Inferior parietal cortex (tissue), 1 donor: ENCODE measurements around the gene ZNRF1.
"Not testable (repeated sequence)": the region's sequence is repeated elsewhere in the genome, so short reads cannot be mapped to it uniquely, and the experiment has no call there.

Experiments
- DNase-seq: peaks from one replicate; pipeline ENCODE4 v3.0.0-alpha.2; 2016; ENCODE audit errors: extremely low spot score

Gene ZNRF1

DNA sequence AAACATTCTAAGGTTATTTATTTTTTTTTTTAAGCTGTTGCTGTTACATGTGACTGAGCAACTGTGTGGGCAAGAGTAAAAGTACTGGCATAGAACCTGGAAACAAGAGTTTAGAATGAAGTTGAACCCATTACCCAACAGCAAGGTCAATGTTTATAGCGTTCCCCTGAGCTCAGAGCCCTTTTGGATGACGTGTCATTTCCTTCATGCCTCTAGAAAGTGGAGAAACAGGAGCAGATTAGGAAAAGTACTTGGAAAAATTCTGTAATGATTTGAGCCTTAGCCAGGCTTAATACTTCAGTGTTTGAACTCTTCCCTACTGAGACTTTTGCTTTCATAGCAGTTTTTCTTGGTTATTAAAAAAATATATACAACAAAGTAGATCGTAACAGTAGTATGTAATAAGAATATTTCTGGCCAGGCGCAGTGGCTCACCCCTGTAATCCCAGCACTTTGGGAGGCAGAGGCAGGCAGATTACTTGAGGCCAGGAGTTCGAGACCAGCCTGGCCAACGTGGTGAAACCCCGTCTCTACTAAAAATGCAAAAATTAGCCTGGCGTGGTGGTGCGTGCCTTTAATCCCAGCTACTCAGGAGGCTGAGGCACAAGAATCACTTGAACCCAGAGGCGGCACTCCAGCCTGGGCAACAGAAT, 27.5 kb downstream of the ZNRF1 start:
- not testable (repeated sequence) for DNase-seq

DNA sequence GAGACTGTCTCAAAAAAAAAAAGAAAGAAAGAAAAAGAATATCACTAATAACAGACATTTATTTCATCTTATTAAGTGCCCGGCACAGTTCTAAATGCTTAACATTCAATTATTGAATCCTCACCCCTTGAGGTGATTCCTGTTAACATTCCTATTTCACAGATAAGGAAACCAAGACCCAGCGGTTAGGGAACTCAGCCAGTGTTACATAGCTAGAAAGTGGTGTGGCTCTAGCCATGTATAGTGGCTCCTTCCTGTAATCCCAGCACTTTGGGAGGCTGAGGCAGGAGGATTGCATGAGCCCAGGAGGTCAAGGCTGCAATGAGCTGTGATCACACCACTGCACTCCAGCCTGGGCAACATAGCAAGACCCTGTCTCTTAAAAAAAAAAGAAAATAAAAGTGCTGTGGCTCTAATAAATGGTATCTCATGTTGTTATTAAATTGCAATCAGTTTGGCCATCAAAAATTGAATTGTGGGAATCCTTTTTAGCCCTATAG, 28.1 kb downstream of the ZNRF1 start:
- no peak for DNase-seq

DNA sequence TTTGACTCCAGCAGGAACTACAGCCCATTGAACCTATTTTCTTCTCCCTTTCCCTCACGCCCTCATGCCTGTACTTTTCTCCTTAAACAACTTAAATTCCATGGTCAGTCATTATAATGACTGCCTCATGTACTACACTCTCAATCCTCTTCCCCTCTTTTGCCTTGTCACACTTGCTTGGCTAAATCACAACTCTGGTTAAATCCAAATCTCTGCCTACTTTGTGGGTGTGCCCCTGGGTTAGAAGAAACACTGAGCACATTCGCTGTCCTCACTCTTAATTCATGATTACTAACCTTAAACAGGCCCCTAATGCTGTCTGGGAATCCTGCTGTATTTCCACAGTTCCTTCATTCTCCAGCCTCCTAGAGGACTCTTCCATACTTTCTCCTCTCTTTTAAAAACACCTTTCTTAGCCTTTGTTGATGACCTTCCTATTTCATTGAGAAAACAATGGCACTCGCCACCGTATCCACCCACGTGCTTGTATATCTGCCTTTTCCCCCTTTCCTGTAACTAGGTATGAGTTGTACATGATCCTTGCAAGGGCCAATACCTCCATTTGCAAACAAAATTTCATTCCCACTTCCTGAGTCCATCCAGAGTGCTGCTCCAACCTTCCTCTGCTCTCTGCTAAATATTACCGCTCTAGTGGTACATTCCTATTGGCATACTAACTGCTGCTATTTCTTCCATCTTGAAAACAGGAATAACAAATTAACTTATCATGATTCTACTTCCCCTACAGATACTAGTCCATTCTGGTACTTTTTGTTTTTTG, 28.9 kb downstream of the ZNRF1 start:
- DNase-seq, result no peak

DNA sequence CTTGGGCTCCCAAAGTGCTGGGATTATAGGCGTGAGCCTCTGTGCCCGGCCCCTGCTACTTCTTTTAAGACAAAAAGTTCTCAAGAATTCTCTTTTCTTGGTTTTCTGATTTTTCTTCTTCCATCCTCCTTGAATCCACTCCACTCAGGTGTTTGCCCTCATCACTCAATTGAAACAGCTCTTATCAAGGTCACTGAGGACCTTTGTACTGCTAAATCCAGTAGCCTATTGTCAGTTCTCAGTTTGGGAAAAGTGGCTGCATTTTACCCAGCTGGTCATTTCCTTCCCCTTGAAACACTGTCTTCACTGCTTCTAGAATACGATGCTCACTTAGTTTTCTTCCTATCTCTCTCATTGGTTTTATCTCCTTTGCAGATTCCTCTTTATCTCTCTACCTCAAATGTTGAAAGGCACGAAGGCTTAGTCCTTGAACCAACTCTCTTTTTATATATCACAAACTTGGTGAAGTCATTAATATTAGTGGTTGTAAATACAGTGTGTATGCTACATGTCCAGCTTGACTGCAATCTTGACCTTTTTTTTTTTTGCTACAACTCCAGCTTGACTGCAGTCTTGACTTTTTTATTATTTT, 29.8 kb downstream of the ZNRF1 start:
- no peak for DNase-seq

DNA sequence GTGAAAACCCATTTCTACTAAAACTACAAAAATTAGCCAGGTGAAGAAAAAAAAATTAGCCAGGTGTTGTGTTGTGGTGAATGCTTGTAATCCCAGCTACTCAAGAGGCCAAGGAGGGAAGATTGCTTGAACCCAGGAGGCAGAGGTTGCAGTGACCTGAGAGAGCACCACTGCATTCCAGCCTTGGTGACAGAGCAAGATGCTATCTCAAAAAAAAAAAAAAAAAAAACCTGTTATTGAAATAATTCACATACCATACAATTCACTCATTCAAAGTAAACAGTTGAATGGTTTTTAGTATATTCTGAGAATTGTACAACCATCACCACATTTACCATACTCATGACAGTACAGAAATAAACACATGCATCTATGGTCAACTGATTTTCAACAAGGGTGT, 31.0 kb downstream of the ZNRF1 start:
- DNase-seq, result no peak

DNA sequence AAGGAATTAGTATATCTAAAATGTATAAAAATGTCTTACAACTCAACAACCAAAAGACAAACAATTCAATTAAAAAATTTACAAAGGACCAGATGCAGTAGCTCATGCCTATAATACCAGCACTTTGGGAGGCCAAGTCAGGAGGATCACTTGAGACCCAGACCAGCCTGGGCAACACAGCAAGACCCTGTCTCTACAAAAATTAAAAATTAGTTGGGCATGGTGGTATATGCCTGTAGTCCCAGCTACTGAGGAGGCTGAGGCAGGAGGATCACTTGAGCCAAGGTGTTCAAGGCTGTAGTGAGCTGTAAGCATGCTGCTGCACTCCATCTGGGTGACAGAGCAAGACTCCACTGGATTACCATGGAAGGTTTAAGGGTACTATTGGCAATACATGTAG, 33.8 kb downstream of the ZNRF1 start:
- no peak for DNase-seq

DNA sequence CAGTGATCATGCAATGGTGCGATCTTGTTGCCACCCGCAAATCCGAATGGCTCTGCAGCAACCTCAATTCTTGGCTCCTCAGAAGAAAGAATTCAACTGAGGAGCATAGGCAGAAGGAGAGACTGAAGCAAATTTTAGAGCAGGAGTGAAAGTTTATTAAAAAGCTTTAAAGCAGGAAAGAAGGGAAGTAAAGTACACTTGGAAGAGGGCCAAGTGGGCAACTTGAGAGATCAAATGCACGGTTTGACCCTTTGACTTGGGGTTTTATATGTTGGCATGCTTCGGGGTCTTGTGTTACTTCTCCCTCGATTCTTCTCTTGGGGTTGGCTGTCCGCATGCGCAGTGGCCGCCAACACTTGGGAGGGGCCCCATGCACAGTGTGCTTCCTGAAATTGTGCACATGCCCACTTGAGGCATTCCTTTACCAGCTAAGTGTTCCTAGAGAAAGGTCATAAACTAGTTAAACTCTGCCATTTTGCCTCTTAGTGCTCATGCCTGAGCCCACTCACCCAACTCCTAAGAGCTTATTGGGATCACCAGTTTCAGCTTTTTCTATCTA, 36.7 kb downstream of the ZNRF1 start:
- no peak for DNase-seq

DNA sequence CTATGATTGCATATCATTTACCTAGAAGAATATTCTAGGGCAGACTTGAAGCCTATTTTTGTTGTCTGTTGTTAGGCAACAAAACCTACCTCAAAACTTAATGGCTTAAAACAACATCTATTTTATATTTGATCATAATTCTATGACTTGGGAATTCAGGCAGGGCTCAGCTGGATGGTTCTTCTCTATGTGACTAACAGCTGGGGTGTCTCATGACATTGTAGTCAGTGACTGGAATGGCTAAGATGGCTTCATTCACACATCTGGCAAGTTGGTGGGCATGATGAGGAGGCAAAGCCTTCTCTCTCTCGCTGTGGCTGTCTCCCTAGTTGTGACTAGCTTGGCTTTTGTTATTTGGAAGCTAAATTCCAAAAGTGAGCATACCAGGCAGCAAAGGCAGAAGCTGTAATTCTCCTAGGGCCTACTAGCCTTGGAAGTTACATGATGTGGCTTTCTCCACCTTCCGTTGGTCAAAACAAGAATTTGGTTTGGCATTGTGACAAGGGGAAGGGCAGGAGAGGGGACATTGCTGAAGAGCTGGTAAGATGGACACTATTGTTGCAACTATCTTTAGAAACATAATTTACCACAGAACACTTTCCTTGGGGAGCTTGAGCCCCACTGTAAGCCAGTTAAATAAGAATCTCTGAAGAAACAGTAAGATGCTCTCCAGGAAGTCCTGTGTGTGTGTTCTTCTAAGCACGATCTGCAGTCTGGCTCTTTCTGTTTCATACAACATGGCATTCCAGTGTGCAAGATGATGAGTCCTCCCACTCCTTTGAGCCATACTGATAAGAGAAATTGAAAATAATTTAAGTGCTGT, 39.4 kb downstream of the ZNRF1 start:
- DNase-seq, result no peak

DNA sequence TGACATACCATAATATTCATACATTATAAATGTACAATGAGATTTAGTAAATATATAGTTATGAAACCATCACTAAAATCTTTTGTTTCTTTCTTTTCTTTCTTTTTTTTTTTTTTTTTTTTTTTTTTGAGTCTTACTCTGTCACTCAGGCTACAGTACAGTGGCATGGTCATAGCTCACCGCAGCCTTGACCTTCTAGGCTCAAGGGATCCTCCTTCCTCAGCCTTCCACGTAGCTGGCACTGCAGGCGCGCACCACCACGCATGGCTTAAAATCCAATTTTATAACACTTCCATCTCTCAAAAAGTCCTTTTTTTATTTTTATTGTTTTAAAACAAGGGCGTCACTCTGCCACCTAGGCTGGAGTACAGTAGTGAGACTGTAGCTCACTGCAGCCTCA, 41.1 kb downstream of the ZNRF1 start:
- no peak for DNase-seq

DNA sequence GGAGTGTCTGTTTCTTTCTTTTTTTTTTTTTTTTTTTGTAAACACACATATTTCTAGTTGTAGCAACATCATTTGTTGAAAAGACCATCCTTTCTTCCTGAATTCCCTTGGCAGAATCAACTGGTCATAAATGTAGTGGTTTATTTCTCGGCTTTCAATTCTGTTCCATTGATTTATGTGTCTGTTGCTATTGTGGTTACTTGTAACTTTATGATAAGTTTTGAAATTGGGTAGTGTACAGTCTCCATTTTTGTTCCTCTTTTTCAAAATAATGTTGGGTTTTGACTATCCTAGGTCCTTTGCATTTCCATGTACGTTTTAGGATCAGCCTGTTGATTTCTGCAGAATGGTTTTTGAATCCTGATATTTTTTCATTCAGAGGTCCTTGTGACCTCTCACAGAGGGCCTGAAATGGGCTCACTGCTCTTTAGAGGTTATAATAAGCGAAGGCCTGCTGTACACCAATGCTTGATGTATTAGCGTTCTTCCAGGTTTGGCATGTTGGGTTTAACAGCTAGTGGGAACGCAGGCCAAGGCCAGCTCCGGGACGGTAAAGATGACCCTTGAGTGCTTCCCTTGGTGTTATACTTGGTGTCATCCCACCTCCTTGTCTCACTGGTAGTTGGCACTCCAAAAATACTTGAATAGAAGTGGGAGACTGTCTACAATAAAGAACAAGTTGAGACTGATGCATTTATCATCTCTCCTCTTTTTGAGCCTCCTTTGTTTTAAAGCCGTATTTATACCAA, 43.8 kb downstream of the ZNRF1 start:
- DNase-seq, result no peak

DNA sequence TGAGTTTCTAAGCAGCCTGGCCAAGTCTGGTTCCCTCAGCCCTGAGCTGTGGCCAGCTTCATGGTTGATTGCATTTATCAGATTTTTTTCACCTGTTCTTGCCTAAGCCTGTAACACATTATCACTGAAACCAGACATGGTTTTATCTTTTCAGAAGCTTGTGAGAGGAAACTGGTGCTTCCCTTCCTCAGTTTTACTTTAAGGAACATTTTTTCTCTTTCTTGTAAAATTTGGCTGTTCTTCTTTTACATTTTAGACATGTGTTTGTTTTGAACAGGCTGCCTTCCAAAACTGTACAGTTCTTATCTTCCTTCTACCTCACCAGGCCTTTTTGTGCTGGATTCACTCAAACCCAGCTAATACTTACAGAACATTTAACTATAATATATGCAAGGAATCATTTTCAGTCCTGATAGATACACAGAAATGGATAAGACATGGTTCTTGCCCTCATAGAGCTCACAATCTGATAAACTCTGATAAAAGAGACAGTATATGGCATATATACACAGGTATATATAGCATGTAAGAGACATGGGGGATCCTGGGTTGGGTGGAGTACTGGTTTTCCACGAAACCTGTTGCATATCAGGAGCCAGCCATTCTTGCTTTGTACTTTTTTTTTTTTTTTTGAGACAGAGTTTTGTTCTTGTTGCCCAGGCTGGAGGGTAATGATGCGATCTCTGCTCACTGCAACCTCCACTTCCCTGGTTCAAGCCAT, 44.5 kb downstream of the ZNRF1 start:
- DNase-seq, result peak; percentile 49

DNA sequence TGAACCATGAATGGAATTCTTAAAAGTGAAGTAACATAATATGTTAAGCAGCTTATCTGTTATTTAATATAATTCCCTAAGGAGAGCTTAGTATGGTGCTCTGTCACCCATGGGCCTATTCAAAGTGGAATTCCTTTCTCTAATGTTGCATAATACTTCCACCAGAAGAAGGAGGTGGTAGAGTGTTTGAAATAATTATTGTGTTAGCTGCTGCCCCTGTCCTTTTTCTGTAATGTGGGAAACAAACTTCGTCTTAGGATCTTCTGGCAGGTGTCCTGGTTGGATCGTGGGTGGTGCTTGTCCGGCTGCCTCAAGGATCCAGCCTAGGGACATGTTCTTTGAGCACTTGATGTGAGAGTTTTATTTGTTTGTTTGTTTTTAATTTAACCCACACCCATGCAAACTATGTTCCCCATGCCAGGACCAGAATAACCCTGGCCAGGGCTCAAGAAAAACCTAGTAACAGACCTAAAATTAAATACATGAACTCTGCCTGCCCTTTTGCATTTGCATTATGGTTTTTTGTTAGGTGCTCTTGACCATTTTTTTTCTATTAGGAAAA, 46.1 kb downstream of the ZNRF1 start:
- no peak for DNase-seq

DNA sequence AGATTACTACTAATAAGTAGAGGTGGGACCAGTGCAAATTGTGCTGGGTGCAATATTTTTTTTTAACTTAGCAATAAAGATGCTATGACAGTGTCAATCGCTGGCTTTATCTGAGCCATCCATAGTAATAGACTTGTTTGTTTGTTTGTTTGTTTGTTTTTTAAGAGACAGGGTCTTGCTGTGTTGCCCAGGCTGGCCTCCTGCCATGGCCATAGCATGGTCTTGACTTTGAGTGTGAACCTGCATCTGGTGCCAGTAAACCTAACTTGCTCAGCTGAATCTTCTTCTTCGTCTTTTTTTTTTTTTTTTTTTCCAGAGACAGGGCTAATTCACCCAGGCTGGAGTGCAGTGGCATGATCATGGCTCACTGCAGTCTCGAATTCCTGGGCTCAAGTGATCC, 46.6 kb downstream of the ZNRF1 start:
- no peak for DNase-seq

DNA sequence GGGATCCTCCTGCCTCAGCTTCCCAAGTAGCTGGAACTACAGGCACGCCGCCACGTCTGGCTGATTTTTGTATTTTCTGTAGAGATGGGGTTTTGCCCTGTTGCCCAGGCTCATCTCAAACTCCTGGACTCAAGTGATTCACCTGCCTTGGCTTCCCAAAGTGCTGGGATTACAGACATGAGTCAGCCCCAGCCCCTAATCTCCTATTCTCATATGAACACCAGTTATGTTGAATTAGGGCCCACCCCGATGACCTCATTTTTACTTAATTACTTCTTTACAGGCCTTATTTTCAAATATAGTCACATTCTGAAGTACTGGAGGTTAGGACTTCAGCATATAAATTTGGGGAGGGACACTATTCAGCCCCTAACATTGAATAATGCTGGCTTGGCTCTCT, 49.2 kb downstream of the ZNRF1 start:
- no peak for DNase-seq

DNA sequence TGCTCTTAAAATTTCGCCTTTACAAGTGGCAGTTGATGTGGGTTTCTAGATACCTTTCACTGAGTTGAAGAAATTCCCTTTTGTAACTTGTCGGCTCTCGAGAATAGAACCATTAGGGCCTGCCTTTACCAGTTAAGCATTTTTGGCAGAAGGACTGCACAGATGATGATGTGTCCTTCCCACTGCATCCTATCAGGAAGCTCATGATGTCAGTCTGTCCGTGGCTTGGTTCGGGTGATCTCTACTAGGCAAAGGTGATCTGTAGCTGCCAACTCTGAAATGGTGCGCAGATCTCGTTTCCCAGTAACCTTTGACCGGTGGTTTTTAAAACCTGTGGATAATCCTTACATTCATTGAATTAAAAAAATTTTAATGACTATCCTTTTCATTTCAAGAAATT, 49.7 kb downstream of the ZNRF1 start:
- DNase-seq, result no peak

DNA sequence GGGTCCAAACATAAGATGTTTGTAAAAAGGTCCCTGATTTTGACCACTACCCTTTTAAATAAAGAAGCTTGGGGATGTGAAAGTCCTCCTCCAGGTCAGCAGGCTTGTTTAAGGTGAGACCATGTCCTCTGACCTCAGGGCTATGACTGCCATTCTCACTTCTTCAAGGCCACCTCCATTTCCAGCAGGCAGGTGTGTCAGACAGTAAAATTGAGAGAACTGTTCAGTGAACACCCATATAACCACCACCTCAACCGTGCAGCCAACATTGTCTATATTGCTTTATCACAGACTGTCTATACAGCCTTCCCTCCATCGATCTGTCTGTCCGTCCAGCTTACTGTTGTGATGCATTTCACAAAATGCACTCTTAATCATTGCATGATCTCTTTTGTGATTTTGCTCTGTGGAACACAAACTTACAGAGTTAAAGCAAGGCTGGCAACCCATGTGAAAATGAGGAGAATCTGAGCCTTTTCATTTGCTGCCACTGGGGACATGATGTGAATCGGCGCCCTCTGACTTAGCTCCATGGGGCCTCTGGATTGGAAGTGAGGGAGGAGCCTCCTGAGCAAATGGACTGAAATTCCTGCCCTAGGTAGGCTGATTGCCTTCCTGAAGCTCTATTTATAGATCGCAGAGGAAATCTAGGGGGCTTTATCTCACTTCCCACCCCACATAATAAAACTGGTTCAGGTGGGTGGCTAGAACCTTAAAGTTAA, 53.8 kb downstream of the ZNRF1 start:
- DNase-seq, result no peak

DNA sequence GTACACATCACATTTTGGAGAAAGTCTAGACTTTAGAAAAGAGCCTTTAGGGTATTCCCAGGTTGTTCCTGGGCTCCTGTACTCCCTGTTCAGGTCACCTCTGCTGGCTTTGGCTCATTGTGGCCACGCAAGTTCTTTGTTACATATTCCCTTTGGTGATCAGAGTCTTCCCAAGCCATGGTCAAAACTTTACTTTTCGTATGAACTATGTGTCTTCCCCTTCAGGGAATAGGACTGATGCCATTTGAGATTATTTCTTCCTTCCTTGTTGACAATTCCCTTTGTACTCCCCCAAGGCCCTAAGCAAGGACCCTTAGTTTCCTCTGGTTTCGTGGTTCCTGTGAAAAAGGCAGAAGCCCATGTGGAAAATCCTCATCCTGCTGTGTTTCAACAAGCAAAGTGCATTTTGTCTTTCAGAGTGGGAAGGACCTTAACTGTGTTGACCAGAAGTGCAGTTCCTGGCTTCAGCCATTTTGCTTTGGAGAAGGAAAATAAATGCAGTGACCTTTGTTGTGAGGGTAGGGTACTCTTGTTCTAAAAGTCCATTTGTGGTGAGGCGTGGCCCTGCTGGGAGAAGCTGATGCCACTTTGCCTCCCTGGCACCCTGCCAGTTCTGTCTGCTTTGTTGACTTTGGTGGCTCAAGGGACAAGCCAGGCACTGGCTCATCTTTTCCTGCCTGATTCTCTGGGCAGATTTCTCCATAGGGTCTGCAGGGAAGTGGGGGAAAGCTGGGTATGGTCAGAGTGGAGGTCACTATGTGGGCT, 55.1 kb downstream of the ZNRF1 start:
- DNase-seq, result peak; percentile 62

DNA sequence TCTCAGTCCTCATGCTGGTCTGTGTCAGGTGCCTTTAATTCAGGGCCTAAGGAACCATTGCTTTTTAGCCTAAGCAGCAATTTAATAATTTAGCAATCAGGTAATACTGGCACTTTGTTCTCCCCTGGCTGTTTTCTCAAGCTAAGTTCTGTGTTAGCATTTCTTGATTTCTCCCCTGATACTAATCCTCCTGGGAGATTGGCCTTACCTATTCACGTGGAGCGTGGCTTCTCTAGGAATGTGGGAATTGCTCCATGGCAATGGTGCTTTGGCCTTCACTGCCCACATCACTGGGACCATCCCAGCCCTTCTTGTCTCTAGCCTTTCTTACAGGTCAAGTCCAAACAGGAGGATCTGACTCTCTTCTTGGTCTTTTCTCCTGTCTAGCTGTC, 55.7 kb downstream of the ZNRF1 start:
- DNase-seq, result no peak

DNA sequence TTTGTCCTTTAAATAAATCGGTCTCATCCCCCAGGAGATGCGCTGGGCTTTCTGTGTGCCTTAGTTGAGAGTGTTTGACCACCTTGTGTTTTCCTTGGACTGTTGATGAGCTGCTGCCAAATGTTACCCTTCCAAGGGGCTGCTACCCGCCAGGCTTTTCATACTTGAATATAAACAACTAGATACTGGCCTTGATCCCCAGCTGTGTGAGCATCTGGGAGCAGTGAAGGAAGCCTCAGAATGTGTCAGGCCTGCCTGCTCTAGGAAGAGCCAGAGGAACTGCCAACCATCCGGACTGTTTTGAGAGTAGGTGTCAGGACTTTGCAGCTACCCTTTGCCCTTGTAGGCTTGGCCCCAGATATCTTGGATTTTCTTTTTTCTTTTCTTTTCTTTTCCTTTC, 60.0 kb downstream of the ZNRF1 start:
- no peak for DNase-seq
